Kidney glomerular epithelial cell (primary cell): ENCODE measurements around the gene PRL.

Source experiments
- DNase-seq: peaks from one replicate; lab custom pipeline; 2025; lab: John Stamatoyannopoulos, UW

PRL gene

DNA sequence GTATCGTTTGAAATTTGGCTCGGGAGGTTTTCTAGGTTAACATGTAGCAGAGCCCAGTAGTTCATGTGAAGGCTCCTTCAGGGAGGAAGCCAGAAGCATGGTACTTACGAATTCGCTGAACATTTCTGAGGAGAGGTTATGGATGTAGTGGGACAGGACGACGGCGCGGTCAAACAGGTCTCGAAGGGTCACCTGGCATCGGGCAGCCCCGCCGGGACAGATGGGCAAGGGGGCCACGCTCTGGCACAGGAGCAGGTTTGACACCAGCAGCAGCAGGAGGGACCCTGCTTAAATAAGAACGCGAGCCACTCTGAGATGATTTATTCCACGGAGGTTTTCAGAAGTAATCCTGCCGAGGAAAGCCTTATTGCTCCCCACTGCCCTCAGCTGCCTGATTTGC is 2.5 kb downstream of the PRL start:
- no peak for DNase-seq

DNA sequence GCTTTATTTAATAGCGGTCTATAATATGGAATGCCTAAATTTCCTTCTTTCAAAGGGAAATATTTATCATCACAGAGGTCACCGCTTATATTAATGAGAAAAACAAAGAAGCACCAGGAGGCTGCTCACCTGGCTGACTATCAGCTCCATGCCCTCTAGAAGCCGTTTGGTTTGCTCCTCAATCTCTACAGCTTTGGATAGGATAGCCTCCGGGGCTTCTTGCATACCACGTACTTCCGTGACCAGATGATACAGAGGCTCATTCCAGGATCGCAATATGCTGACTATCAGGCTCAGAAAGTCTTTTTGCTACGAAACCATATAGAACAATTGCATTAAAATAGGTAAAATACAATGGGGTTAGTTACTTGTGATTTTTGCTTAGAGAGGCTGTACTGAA is 6.8 kb downstream of the PRL start:
- no peak for DNase-seq

DNA sequence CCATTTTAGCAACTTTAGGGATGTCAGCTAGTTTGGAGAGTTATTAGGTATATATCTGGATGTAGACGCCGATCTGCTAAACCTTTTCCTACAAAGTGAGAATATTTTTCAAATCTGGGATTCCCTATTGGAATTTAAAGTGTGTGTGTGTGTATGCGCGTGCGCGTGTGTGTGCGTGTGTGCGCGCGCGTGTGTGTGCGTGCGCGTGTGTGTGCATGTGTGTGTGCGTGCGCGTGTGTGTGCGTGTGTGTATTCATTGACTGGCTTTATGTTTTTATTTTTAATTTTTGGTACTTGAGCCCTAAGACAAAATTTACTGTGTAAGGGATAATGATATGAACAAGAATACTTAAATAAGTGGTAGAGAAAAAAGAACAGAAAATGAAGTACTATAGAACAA is 8.1 kb downstream of the PRL start:
- DNase-seq: no peak

GRCh38 chr6:22284666-22285065 is 12.2 kb downstream of the PRL start:
- DNase-seq: no peak

DNA sequence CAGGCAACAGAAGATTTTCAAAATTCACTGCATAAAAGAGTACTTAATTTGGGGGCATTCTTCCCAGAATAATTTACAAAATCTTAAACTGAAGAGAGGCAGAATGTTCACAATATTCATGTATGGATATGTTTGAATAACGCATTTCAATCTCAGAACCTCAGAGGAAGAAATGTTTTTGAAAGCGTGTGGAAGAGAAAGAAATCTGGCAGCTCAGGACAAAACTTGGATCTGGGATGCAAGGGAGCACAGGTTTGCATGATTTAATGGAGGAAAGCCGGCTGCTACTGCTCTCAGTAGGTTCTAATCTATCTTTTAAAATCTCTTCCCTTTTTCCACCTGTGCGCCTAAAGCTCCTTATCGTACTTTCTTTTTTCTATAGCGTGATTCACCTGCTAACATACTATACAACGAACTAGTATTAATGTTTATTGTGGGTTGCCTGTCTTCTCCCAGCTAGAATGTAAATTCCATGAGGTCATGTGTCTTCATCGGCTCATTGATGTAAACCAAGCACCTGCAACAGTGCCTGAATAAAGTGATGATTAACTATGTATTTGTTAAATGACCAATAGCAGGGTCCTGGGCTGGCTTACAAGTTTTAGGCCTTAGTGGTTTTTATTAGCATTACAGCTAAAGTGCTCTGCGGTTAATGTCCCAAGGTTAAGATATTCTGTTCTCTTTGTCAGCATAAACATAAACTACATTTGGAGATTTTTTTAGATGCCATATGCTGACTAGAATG is 15.3 kb downstream of the PRL start:
- DNase-seq: no peak

GRCh38 chr6:22279427-22279826 is 17.4 kb downstream of the PRL start:
- no peak for DNase-seq

DNA sequence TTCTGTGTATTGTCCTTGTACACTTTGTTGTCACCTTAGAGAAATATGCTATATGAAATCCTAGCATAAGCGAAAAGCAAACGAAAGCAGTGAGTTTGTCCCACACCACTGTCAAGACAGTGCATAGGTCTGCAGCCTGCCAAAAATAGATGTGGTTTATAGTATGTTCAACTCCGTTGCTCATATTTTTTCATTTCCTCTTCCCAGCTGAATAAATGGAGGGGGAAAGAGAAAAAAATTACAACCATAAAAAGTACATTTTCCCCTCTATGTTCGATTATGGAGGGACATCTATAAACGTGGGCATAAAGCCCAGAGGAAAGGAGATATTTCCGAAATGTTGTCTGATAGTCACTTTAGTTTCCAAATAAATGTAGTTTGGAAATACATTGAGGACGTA is 25.8 kb downstream of the PRL start:
- DNase-seq: no peak

DNA sequence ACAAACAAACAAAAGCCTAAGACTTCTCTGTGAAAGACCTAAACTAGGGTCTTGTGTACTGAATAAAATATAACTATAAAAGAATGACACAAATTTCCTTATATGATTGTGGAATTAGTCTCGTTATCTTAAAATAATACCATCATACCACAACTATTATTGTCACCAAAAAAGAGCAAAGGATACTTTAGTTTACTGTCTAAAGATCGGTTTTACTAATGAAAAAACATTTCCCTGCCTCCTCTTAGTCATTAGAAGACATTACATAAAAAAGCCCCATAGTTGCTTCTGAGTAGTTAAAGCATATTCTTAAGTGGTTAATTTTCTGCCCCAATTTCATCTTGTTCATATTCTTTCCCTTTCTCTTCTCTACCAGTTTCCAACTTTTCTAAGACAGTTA is 33.1 kb downstream of the PRL start:
- DNase-seq: no peak

- DNase-seq: no peak
Measured at GRCh38 chr6:22254886-22255285, 42.0 kb downstream of the PRL start.

- no peak for DNase-seq
Measured at GRCh38 chr6:22253955-22254655, 42.7 kb downstream of the PRL start.

DNA sequence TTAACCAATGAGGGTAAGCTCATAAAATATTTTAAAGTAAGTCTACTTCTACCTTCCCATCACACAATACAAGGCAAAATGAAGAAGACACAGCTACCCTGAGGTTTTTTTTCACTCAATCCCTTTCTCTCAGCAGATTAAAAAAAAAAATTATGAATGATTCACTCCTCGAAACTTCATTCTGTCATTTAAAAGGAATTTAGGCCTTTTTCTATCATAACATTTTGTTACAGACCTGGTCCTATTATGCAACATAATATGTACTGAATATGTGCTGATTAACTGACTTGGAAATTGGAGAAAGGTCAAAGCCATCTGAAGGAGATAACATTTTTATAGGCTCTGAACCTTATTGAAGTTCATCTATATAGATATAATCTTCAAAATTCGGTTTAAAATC is 45.5 kb downstream of the PRL start:
- DNase-seq: peak; percentile 91

DNA sequence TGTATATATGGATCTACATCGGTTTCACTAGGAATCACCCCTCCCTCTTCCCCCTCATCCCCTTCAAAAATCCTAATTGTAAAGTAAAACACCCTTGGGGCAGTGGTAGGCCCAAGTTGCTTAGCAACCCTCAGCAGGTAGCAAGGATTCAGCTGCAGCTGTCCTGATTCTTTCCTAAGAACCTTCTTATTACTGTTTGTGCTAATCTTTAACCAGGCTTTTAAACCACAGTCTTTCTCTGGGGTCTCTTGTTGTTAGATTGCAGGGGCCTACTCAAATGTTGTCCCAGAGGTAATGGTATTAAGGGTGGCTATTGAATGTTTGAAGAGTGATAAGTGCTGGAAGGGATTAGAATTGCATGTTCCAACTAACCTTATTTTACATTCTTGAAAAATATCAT is 46.4 kb downstream of the PRL start:
- DNase-seq: peak; percentile 47

DNA sequence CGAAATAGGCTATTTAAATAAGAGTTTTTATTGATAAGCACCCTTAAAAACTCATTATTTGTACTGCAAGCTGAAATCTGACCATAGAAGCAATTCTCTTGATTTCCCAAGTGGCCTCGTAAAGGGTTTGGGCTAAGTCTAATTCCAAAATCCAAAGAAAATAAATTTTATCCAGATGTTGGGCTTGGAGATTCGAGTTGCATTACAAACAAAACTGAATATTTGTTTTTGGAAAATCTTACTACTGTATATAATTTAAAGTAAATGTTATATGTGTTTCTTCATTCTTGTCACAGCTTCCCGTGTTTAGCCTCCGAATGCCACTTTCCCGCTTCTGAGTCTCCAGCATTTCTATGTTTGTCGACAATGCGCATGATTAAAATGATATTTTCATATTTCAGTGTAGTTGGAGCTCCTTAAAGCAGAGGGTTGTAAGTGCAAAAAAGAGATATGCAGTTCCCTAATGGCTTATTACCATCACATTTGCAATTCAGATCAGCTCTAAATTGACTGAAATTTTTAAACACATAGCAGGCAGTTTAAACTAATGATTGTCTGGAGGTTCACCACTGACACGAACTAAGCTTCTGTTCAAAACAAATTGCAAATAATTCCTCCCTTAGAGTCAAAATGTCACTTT is 47.0 kb downstream of the PRL start:
- DNase-seq: no peak

DNA sequence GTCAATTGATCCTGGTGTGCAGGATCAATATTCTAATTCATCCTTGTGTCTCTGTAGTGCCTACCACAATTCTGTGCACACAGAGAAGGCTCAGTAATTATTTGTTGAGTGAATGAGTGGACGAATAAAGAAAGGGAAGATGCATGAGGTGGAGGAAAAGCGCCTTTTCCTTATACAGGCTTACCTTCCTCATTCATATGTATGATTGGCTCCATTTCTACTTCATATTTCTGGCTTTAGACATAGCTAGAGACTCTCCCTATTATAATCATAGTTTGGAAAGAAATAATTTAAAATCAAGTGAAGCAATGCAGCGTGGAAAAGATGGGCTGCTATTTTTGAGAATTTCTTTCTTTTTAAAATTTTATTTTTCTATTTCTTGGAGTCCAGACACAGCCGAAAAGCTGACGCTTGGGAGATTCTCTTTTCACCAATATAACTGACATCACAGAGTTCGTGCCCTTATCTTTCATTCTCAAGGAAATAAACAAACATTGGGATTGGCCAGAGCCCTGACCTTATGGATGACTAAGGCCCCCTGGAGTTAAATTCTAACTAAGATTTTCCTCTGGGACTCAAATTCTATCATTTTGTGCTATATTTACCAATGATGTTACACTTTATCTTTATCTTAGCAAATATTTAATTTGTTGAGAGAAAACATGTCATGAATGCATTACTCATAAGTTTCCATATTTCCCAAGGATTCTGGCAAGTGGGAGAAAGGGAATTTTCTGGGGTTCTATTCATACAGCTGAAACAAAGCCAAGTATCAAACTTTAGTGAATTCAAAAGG is 48.1 kb downstream of the PRL start:
- DNase-seq: peak; percentile 88

- peak; percentile 6 for DNase-seq
Measured at GRCh38 chr6:22247916-22248482, 48.8 kb downstream of the PRL start.

DNA sequence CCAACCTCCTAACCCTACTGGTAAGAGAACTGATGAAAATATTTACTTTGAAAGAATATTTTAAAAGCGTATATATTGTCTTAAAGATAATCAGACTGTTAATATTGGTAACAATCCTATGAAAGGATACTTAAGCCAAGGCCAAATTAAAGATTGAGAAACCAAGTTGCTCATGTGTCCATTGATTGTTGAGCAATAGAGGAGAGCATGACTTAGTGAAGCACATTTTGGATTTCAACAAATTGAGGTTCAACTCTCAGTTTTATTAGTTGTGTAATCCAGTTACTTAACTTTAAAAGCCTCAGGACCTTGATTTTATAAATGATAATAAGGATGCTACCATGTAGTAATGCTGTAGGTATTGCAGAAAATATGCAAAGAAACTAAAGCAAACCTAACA is 56.8 kb downstream of the PRL start:
- DNase-seq: no peak

DNA sequence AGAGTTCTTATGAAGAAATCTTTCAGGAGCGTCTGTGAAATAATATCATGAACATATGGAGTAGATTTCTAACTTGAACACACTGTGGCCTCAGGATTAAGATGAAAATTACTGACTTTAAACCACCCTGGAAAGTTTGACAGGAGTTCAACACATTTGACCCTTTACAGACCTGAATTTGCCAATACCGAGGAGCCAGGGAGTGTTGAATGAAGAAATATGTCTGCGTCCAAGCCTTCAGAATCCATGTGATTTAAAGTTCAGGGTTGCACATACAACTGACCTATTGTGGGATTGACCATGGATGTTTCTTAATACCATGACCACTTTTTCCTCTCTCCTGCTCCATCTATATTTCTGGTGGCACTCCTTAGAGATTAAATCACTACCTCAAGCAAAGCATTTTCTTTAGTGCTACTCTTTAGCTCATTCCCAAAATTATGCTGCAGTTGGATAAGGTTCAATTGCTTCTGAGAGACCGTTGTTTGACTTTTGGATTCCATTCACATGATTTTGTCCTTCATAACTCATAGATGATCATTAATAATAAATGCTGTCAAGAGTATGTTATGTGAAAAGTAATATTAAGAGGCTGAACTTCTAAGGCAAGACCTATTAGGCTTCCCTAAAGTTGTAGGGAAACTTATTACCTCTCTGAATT is 57.4 kb downstream of the PRL start:
- DNase-seq: no peak

DNA sequence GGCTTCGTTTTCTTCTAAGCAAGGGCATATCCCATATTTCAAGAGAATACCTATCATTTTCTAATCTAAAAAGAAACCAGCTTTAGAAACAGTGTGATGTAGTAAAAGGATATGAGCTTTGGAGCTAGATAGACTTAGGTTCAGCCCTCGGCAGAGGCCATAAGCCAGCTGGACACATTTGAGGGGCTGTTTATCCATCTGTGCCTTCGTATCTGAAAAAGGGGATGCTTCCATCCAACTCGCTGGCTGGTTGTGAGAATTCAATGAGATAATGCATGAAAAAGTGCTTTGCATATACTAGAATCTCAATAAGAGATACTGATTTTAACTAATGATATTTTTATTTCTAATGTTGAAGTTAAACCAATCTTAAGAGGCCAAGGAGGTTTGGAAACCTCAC is 58.0 kb downstream of the PRL start:
- DNase-seq: no peak

DNA sequence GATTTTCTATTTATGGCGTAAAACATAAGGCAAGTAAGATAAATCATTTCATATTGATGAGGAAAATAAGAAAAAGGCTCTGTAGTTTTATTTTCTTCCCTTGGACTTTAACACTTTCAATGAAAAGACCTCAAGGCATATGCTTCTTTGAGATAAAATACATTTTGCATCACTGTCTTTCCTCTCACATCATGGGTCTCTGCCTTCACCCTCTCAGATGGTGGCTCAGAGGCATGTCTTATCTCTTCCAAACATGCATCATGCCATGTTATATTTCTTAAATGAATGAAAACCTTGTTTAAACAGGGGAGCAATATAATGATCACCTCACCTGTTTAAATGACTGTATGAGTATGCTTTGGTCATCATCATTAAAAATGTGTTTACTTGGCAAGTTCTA is 59.3 kb downstream of the PRL start:
- DNase-seq: no peak
